PC-3 (cell line): ENCODE measurements around the gene KIRREL1.

ENCODE experiments used
- CTCF ChIP-seq: fragments of 300-600 bp; sonication (generic); conservative IDR thresholded peaks from 2 replicates; pipeline ENCODE4 v1.5.1; 2017; ENCODE audit warnings: antibody characterized with exemption, low read depth, mild to moderate bottlenecking, low read length
- EZH2 ChIP-seq: fragments of 300-600 bp; sonication (generic); IDR thresholded peaks from one replicate; pipeline ENCODE4 v1.6.1; 2017; ENCODE audit warnings: antibody characterized with exemption, mild to moderate bottlenecking, low read length; ENCODE audit not compliant: unreplicated experiment
- EZH2phosphoT487 ChIP-seq: fragments of 300-600 bp; sonication (generic); IDR thresholded peaks from 2 replicates; pipeline ENCODE4 v1.6.1; 2018; ENCODE audit warnings: mild to moderate bottlenecking, antibody characterized with exemption, low read length, borderline replicate concordance

DNA sequence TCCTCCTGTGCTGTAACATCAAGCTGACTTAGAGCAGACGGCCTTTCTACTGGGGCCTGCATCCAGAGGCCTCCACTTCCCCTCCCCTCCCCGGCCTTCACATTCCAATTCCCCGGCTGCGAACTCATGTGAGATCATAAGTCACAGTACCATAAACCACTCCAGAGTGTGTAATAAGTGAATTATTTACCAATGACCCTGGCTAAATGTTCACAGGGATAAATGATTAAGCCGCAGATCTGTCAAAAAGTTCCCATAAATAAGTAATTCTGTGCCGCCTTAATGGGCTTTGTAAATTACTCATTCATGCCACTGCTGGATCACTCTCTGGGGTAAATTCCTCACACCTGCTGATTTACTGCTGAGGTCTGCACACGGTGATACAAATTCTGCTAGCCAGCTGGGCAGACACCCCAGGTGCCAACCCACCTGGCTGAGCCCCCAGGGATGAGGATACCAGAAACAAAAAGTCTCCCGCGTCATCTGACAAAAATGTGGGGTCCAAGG, 27.4 kb upstream of the KIRREL1 start:
- TF ChIP-seq CTCF (no peak), EZH2phosphoT487 (no peak), EZH2 (no peak)
